GM23338 (cell line): Measurements from ENCODE around the gene WT1. TPM values are rescaled to one million over a fixed set of nuclear protein-coding genes. Genes with fewer than 3 reads are reported as not detected.

ENCODE experiments used
- ATAC-seq: fragments of 200-7000 bp; cut with Tn5 transposase; 3 replicates; pipeline ENCODE4 v1.9.1; 2020
- DNase-seq: peaks from one replicate; pipeline ENCODE4 v3.0.0-alpha.2; 2015; ENCODE audit warnings: low spot score
- H2AFZ ChIP-seq: fragments of 200-600 bp; sonication (generic); 2 replicates; pipeline ENCODE4 v1.8.0; 2016; ENCODE audit warnings: antibody characterized with exemption, mild to moderate bottlenecking, moderate library complexity
- H3F3A ChIP-seq: fragments of 200-600 bp; sonication (generic); replicated peaks from 2 replicates; pipeline ENCODE4 v1.8.0; 2017; ENCODE audit warnings: antibody characterized with exemption, mixed run types, low read depth
- H3K27ac ChIP-seq: fragments of 200-600 bp; sonication (generic); 2 replicates; pipeline ENCODE4 v1.6.1; 2016; ENCODE audit warnings: low read depth
- H3K27me3 ChIP-seq: fragments of 200-600 bp; sonication (generic); 2 replicates; pipeline ENCODE4 v1.8.0; 2016; ENCODE audit warnings: mild to moderate bottlenecking, mixed run types, moderate library complexity; ENCODE audit not compliant: insufficient read depth
- H3K36me3 ChIP-seq: fragments of 200-600 bp; sonication (generic); 2 replicates; pipeline ENCODE4 v1.8.0; 2016; ENCODE audit warnings: mild to moderate bottlenecking; ENCODE audit not compliant: insufficient read depth
- H3K4me1 ChIP-seq: fragments of 200-600 bp; sonication (generic); 2 replicates; pipeline ENCODE4 v1.8.0; 2016; ENCODE audit warnings: mild to moderate bottlenecking, moderate library complexity; ENCODE audit not compliant: insufficient read depth
- H3K4me2 ChIP-seq: fragments of 200-600 bp; sonication (generic); 2 replicates; pipeline ENCODE4 v1.7.1; 2017; ENCODE audit warnings: mixed run types
- H3K4me3 ChIP-seq: fragments of 200-600 bp; sonication (generic); 2 replicates; pipeline ENCODE4 v1.6.1; 2016; ENCODE audit warnings: mixed run types
- H3K79me2 ChIP-seq: fragments of 200-600 bp; sonication (generic); replicated peaks from 2 replicates; pipeline ENCODE4 v1.8.0; 2017; ENCODE audit warnings: mild to moderate bottlenecking; ENCODE audit not compliant: insufficient read depth
- H3K9me2 ChIP-seq: fragments of 200-600 bp; sonication (generic); 2 replicates; pipeline ENCODE4 v1.8.0; 2017; ENCODE audit not compliant: insufficient read depth
- H4K20me1 ChIP-seq: fragments of 200-600 bp; sonication (generic); replicated peaks from 2 replicates; pipeline ENCODE4 v1.8.0; 2017; ENCODE audit warnings: mild to moderate bottlenecking; ENCODE audit not compliant: insufficient read depth
- H3K27ac Mint-ChIP-seq: 2 replicates; pipeline ENCODE4 v1.8.0; 2020; ENCODE audit warnings: inconsistent platforms, mild to moderate bottlenecking, moderate library complexity, mixed read lengths
- H3K27me3 Mint-ChIP-seq: 3 replicates; pipeline ENCODE4 v1.8.0; 2022; ENCODE audit warnings: low read depth, mild to moderate bottlenecking, moderate library complexity, mixed read lengths, inconsistent platforms; ENCODE audit not compliant: insufficient read depth, poor library complexity
- H3K36me3 Mint-ChIP-seq: 3 replicates; pipeline ENCODE4 v1.8.0; 2021; ENCODE audit warnings: low read depth, mild to moderate bottlenecking, inconsistent platforms, moderate library complexity, mixed read lengths
- H3K4me1 Mint-ChIP-seq: 3 replicates; pipeline ENCODE4 v1.8.0; 2020; ENCODE audit warnings: mild to moderate bottlenecking, inconsistent platforms, mixed read lengths
- H3K4me3 Mint-ChIP-seq: 3 replicates; pipeline ENCODE4 v1.8.0; 2021; ENCODE audit warnings: moderate library complexity, mild to moderate bottlenecking, inconsistent platforms, mixed read lengths
- H3K9me3 Mint-ChIP-seq: 3 replicates; pipeline ENCODE4 v1.8.0; 2020; ENCODE audit warnings: moderate library complexity, mild to moderate bottlenecking, inconsistent platforms, mixed read lengths
- CREB1 ChIP-seq: fragments of 250-450 bp; sonication (Bioruptor Pico); IDR thresholded peaks from 2 replicates; pipeline ENCODE4 v1.5.0; 2020; ENCODE audit warnings: low read depth, mild to moderate bottlenecking, moderate library complexity
- EZH2phosphoT487 ChIP-seq: fragments of 200-600 bp; sonication (generic); IDR thresholded peaks from one replicate; pipeline ENCODE4 v1.8.1; 2018; ENCODE audit warnings: antibody characterized with exemption; ENCODE audit not compliant: unreplicated experiment
- JUNB ChIP-seq: IDR thresholded peaks from one replicate; pipeline ENCODE4 v1.6.1; 2016; ENCODE audit warnings: antibody characterized with exemption; ENCODE audit not compliant: unreplicated experiment
- NANOG ChIP-seq: IDR thresholded peaks from 2 replicates; pipeline ENCODE4 v1.6.1; 2016; ENCODE audit warnings: antibody characterized with exemption, borderline replicate concordance
- POLR2AphosphoS5 ChIP-seq: IDR thresholded peaks from 2 replicates; pipeline ENCODE4 v1.6.1; 2016; ENCODE audit warnings: antibody characterized with exemption, low read depth
- STAT1 ChIP-seq: IDR thresholded peaks from one replicate; pipeline ENCODE4 v1.6.1; 2016; ENCODE audit warnings: antibody characterized with exemption; ENCODE audit not compliant: unreplicated experiment
- ZNF331 ChIP-seq: fragments of 250-450 bp; sonication (Bioruptor Pico); IDR thresholded peaks from 2 replicates; pipeline ENCODE4 v1.5.0; 2020; ENCODE audit warnings: low read depth, mild to moderate bottlenecking, moderate library complexity
- polyA plus RNA-seq: library from polyadenylated mRNA; unstranded; fragments of >200 nt; fragmentation: Nextera tagmentation; extraction: Ambion mirVana; gene quantifications from 2 replicates; pipeline ENCODE4 v1.2.1, GENCODE V29; 2016
- total RNA-seq: library from RNA; depleted of rRNA; stranded (reverse); fragments of >200 nt; shearing (Covaris generic); gene quantifications from 2 replicates; pipeline ENCODE4 v1.2.3, GENCODE V29; 2014
- TF ChIP-seq, protein P1 (sequence below): IDR thresholded peaks from one replicate; pipeline ENCODE4 v1.6.1; 2018; ENCODE audit warnings: antibody characterized with exemption; ENCODE audit not compliant: unreplicated experiment
- TF ChIP-seq, protein P2 (sequence below): IDR thresholded peaks from 2 replicates; pipeline ENCODE4 v1.6.1; 2016; ENCODE audit warnings: antibody characterized with exemption
- TF ChIP-seq, protein P3 (sequence below): fragments of 250-450 bp; sonication (Bioruptor Pico); IDR thresholded peaks from 2 replicates; pipeline ENCODE4 v1.5.0; 2020; ENCODE audit warnings: mild to moderate bottlenecking, moderate library complexity

Gene WT1
- total and polyA plus RNA-seq, 2 experiments from 2014 or later = 0.21 TPM; not detected in 1

DNA sequence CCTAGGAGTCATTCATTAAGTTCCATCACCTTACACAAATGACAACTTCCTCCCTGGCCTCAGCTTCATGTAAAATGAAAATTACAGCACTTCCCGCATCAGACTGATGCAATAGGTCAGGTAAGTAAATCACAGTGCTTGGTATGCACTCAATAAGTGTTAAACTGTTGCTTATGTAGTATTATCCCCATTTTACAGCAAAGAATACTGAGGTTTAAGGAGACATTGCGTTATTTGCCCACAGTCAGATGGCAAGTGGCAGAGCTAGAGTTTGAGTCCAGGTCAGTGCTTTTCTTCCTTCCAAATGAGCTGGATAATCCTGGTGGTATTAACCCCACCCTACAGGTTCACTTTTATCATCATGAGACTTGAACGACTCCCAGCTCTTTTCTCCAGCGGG lies 29.7 kb downstream of the WT1 start (continued):
- TF ChIP-seq, protein P1, sequence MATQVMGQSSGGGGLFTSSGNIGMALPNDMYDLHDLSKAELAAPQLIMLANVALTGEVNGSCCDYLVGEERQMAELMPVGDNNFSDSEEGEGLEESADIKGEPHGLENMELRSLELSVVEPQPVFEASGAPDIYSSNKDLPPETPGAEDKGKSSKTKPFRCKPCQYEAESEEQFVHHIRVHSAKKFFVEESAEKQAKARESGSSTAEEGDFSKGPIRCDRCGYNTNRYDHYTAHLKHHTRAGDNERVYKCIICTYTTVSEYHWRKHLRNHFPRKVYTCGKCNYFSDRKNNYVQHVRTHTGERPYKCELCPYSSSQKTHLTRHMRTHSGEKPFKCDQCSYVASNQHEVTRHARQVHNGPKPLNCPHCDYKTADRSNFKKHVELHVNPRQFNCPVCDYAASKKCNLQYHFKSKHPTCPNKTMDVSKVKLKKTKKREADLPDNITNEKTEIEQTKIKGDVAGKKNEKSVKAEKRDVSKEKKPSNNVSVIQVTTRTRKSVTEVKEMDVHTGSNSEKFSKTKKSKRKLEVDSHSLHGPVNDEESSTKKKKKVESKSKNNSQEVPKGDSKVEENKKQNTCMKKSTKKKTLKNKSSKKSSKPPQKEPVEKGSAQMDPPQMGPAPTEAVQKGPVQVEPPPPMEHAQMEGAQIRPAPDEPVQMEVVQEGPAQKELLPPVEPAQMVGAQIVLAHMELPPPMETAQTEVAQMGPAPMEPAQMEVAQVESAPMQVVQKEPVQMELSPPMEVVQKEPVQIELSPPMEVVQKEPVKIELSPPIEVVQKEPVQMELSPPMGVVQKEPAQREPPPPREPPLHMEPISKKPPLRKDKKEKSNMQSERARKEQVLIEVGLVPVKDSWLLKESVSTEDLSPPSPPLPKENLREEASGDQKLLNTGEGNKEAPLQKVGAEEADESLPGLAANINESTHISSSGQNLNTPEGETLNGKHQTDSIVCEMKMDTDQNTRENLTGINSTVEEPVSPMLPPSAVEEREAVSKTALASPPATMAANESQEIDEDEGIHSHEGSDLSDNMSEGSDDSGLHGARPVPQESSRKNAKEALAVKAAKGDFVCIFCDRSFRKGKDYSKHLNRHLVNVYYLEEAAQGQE = no peak
- TF ChIP-seq, protein P2, sequence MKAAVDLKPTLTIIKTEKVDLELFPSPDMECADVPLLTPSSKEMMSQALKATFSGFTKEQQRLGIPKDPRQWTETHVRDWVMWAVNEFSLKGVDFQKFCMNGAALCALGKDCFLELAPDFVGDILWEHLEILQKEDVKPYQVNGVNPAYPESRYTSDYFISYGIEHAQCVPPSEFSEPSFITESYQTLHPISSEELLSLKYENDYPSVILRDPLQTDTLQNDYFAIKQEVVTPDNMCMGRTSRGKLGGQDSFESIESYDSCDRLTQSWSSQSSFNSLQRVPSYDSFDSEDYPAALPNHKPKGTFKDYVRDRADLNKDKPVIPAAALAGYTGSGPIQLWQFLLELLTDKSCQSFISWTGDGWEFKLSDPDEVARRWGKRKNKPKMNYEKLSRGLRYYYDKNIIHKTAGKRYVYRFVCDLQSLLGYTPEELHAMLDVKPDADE = no peak

DNA sequence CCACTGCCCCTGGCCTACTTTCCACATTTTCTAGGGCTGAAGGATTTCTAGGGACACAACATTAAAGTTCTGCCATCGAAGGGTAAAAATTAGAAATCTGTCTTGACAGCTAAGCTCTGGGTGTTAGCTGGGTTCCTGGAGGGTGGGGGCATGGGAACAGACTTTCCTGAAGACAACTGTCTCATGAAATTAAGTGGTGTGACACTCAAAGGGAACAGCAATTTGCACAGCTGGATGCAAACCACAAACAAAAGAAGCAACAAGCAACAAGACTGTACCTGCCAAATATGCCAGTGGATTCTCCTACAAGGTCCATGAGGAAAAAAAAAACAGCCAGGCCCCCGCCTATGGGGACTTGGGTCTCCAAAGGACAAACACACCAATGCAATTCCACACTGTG lies 32.5 kb downstream of the WT1 start:
- ATAC-seq (no peak), DNase-seq (no peak)
- Histone ChIP-seq H3K27me3 (no peaks in the 10 kb centered on the region), H2AFZ (no peak overlapping the region), H3K4me3 (no peak overlapping the region), H3K9me2 (no peaks in the 10 kb centered on the region), H3K36me3 (no peaks in the 10 kb centered on the region), H3K79me2 (no peaks in the 10 kb centered on the region), H3F3A (no peaks in the 10 kb centered on the region), H4K20me1 (no peaks in the 10 kb centered on the region), H3K4me1 (peaks cover 14% of the 10 kb centered on the region), H3K27ac (no peak overlapping the region), H3K4me2 (no peak overlapping the region)
- no peak overlapping the region for H3K27ac Mint-ChIP-seq
- H3K9me3 Mint-ChIP-seq = no peaks in the 10 kb centered on the region
- no peaks in the 10 kb centered on the region for H3K36me3 Mint-ChIP-seq
- peaks cover 13% of the 10 kb centered on the region for H3K4me1 Mint-ChIP-seq
- H3K4me3 Mint-ChIP-seq = no peak overlapping the region
- peaks cover 5% of the 10 kb centered on the region for H3K27me3 Mint-ChIP-seq
- TF ChIP-seq, protein P1 = no peak
- TF ChIP-seq EZH2phosphoT487 (no peak), CREB1 (no peak), POLR2AphosphoS5 (no peak), STAT1 (no peak), NANOG (no peak), JUNB (no peak), ZNF331 (CRISPR knock-in tag) (no peak)
- TF ChIP-seq, protein P2 = no peak
- TF ChIP-seq, protein P3, sequence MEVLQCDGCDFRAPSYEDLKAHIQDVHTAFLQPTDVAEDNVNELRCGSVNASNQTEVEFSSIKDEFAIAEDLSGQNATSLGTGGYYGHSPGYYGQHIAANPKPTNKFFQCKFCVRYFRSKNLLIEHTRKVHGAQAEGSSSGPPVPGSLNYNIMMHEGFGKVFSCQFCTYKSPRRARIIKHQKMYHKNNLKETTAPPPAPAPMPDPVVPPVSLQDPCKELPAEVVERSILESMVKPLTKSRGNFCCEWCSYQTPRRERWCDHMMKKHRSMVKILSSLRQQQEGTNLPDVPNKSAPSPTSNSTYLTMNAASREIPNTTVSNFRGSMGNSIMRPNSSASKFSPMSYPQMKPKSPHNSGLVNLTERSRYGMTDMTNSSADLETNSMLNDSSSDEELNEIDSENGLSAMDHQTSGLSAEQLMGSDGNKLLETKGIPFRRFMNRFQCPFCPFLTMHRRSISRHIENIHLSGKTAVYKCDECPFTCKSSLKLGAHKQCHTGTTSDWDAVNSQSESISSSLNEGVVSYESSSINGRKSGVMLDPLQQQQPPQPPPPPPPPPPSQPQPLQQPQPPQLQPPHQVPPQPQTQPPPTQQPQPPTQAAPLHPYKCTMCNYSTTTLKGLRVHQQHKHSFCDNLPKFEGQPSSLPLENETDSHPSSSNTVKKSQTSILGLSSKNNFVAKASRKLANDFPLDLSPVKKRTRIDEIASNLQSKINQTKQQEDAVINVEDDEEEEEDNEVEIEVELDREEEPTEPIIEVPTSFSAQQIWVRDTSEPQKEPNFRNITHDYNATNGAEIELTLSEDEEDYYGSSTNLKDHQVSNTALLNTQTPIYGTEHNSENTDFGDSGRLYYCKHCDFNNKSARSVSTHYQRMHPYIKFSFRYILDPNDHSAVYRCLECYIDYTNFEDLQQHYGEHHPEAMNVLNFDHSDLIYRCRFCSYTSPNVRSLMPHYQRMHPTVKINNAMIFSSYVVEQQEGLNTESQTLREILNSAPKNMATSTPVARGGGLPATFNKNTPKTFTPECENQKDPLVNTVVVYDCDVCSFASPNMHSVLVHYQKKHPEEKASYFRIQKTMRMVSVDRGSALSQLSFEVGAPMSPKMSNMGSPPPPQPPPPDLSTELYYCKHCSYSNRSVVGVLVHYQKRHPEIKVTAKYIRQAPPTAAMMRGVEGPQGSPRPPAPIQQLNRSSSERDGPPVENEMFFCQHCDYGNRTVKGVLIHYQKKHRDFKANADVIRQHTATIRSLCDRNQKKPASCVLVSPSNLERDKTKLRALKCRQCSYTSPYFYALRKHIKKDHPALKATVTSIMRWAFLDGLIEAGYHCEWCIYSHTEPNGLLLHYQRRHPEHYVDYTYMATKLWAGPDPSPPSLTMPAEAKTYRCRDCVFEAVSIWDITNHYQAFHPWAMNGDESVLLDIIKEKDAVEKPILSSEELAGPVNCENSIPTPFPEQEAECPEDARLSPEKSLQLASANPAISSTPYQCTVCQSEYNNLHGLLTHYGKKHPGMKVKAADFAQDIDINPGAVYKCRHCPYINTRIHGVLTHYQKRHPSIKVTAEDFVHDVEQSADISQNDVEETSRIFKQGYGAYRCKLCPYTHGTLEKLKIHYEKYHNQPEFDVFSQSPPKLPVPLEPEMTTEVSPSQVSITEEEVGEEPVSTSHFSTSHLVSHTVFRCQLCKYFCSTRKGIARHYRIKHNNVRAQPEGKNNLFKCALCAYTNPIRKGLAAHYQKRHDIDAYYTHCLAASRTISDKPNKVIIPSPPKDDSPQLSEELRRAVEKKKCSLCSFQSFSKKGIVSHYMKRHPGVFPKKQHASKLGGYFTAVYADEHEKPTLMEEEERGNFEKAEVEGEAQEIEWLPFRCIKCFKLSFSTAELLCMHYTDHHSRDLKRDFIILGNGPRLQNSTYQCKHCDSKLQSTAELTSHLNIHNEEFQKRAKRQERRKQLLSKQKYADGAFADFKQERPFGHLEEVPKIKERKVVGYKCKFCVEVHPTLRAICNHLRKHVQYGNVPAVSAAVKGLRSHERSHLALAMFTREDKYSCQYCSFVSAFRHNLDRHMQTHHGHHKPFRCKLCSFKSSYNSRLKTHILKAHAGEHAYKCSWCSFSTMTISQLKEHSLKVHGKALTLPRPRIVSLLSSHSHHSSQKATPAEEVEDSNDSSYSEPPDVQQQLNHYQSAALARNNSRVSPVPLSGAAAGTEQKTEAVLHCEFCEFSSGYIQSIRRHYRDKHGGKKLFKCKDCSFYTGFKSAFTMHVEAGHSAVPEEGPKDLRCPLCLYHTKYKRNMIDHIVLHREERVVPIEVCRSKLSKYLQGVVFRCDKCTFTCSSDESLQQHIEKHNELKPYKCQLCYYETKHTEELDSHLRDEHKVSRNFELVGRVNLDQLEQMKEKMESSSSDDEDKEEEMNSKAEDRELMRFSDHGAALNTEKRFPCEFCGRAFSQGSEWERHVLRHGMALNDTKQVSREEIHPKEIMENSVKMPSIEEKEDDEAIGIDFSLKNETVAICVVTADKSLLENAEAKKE (CRISPR knock-in tag) = no peak
